ENCODE measurements around the gene SHISA6.
"Not testable (repeated sequence)": the region's sequence is repeated elsewhere in the genome, so short reads cannot be mapped to it uniquely, and the experiment has no call there.

SHISA6 gene

DNA sequence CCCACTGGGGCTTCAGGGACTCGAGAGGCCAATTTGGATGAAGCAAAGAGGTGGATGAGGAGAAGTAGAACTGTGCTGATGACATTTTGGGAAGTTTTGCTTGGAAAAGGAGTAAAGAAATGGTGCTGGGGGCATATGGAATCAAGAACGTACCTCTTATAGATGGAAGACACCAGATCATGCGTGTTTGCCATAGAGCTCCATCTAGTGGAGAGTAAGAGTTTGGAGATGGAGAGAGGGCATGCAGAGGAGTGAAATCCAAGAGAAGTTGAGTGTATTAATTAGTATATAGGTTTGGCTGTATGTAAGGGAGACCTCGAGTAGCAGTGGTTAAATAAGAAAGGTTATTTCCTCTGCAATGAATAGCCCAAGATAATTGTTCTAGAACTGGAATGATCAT lies 56.0 kb downstream of the SHISA6 start:
- ATAC-seq, result no peak
- no peak for TF ChIP-seq TOX (CRISPR knock-in tag; IDR thresholded peaks at IDR 0.05; ENCODE audit: borderline replicate concordance)
- no peak for TF ChIP-seq ZNF70 (CRISPR knock-in tag; IDR thresholded peaks at IDR 0.05)
- TF ChIP-seq POU6F1 (CRISPR knock-in tag; IDR thresholded peaks at IDR 0.05; ENCODE audit: borderline replicate concordance, low read depth), result no peak
- no peak for TF ChIP-seq OSR1 (CRISPR knock-in tag; IDR thresholded peaks at IDR 0.05)

DNA sequence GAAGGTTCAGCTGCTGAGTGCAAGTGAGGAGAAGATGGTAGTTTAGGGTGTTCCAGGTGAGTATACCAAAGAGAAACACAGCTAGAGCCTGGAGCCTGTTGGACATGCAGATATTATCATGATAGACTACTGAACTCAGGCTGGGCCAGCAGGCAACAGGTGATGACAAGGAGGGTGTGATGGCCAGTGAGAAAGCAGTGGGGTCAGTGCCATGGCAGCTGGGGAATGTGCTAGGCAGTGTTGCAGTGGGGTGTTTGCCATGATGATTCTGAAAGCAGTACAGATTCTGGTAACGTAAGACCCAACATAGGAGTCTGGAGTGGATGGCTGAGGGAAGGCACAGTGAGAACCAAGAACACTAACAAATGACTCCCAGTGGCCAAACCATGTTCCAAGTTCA lies 57.4 kb downstream of the SHISA6 start:
- ATAC-seq, result no peak
- TF ChIP-seq ZNF565 (CRISPR knock-in tag; conservative IDR thresholded peaks at IDR 0.05; ENCODE audit: low read depth) (no peak), ISL1 (CRISPR knock-in tag; IDR thresholded peaks at IDR 0.05) (no peak), ESRRG (CRISPR knock-in tag; IDR thresholded peaks at IDR 0.05) (no peak), ZNF8 (CRISPR knock-in tag; IDR thresholded peaks at IDR 0.05) (no peak), ZNF70 (CRISPR knock-in tag; IDR thresholded peaks at IDR 0.05) (no peak), ZFP3 (CRISPR knock-in tag; IDR thresholded peaks at IDR 0.05) (no peak), GLIS3 (CRISPR knock-in tag; IDR thresholded peaks at IDR 0.05) (no peak)

DNA sequence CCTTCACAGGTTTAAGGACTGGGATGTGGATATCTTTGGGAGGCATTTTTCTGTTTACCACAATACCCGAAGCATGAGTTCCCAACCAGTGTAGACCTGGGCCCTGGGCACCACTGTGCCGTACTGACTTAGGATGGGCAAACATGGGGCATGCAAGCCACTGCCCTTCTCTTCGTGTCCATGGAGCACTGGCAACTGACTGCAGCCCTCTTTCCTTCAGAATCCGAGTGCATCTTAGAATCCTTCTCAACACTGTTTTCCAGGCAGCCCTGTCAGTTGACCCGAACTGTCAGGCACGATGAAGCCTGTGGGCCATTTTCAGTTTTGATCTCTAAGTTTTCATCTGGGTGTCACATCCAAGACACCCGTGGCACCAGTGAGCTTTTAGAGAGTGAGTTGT lies 59.2 kb downstream of the SHISA6 start:
- no peak for ATAC-seq

DNA sequence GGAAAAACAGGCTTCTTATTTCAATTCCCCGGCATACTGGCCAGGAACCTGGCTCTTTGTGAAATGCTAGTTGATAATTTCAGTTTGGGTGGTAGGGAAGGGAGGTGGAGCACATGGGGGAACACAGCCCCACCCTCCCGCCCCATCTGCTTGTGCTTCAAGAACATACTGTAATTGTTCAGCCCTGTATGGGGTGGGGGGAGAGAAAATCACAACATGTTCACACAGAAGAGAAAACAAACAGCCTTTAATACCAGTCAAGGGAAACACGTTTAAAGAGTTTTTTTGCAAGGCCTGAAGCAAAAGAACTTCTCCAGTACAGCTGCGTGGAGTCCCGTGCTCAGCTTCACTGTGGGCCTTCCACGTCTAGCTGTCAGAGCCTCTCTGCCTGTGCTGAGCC lies 59.7 kb downstream of the SHISA6 start:
- ATAC-seq, result no peak
- TF ChIP-seq ZFP3 (CRISPR knock-in tag; IDR thresholded peaks at IDR 0.05) (no peak), TSHZ2 (CRISPR knock-in tag; IDR thresholded peaks at IDR 0.05) (no peak), PPARA (CRISPR knock-in tag; IDR thresholded peaks at IDR 0.05; ENCODE audit: borderline replicate concordance) (no peak), TOX (CRISPR knock-in tag; IDR thresholded peaks at IDR 0.05; ENCODE audit: borderline replicate concordance) (no peak), PATZ1 (CRISPR knock-in tag; IDR thresholded peaks at IDR 0.05; ENCODE audit: borderline replicate concordance) (no peak), RARB (CRISPR knock-in tag; IDR thresholded peaks at IDR 0.05) (no peak), OSR1 (CRISPR knock-in tag; IDR thresholded peaks at IDR 0.05) (no peak), CSDC2 (CRISPR knock-in tag; IDR thresholded peaks at IDR 0.05) (no peak), GLIS3 (CRISPR knock-in tag; IDR thresholded peaks at IDR 0.05) (no peak), ZNF565 (CRISPR knock-in tag; conservative IDR thresholded peaks at IDR 0.05; ENCODE audit: low read depth) (no peak), TCF4 (CRISPR knock-in tag; IDR thresholded peaks at IDR 0.05; ENCODE audit: borderline replicate concordance) (no peak), ZC3H10 (CRISPR knock-in tag; IDR thresholded peaks at IDR 0.05) (no peak), CREB5 (CRISPR knock-in tag; IDR thresholded peaks at IDR 0.05; ENCODE audit: low read depth) (no peak), POU6F1 (CRISPR knock-in tag; IDR thresholded peaks at IDR 0.05; ENCODE audit: borderline replicate concordance, low read depth) (no peak)

More for the DNA sequence above, 59.2 kb downstream of the SHISA6 start:
- TF ChIP-seq ZNF565 (CRISPR knock-in tag; conservative IDR thresholded peaks at IDR 0.05; ENCODE audit: low read depth) (no peak), POU6F1 (CRISPR knock-in tag; IDR thresholded peaks at IDR 0.05; ENCODE audit: borderline replicate concordance, low read depth) (no peak), ZNF70 (CRISPR knock-in tag; IDR thresholded peaks at IDR 0.05) (no peak)

- not testable (repeated sequence) for ATAC-seq
Measured at GRCh38 chr17:11301874-11302273, 60.9 kb downstream of the SHISA6 start.

Measured in SK-N-SH treated with all-trans-retinoic acid at 6 μM for 48 hours (cell line).